Fibroblast of lung (primary cell): ENCODE results near the gene PCSK5.

Experiments
- CTCF ChIP-seq, 2 donors: IDR thresholded peaks in 1 of 2; conservative IDR thresholded peaks in 1 of 2; 1 replicate in 1 of 2; 2 replicates in 1 of 2; pipeline ENCODE4 v1.5.1; 2011 to 2012; ENCODE audit warnings: low read length in 2 of 2, control low read depth in 1 of 2, inconsistent platforms in 1 of 2, low read depth in 1 of 2, mild to moderate bottlenecking in 1 of 2
- EZH2 ChIP-seq: IDR thresholded peaks from 2 replicates; pipeline ENCODE4 v1.5.1; 2012; ENCODE audit warnings: low read length, control low read depth, mild to moderate bottlenecking; ENCODE audit errors: missing control alignments

DNA sequence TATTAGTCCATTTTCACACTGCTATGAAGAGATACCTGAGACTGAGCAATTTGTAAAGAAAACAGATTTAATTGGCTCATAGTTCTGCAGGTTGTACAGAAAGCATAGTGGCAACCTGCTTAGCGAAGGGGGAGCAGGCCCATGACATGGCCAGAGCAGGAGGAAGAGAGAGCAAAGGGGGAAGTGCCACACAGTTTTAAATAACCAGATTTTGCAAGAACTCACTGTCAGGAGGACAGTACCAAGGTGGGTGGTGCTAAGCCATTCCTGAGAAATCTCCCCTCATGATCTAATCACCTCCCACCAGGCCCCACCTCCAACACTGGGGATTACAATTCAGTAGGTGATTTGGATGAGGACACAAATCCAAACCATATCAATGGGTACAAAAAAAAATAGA lies 16.8 kb upstream of the PCSK5 start:
- no peak for TF ChIP-seq CTCF (conservative IDR thresholded peaks at IDR 0.05 in 1 of 2, IDR thresholded peaks at IDR 0.05 in 1 of 2; ENCODE audit: low read depth in 1 of 2, low read length in 2 of 2)
- TF ChIP-seq EZH2, result no peak
